HEK293 (cell line): ENCODE measurements around the gene RFNG.

Source experiments
- GLI2 ChIP-seq: fragments of 450-650 bp; formaldehyde crosslinking; IDR thresholded peaks from 2 replicates; pipeline ENCODE4; 2017; ENCODE audit warnings: missing biosample characterization, missing genetic modification characterization, low read depth, borderline replicate concordance
- HOXC10 ChIP-seq: sonication (generic); formaldehyde crosslinking; IDR thresholded peaks from 2 replicates; pipeline ENCODE4 v1.8.1; 2023; ENCODE audit warnings: mild to moderate bottlenecking, missing genetic modification reagents
- KLF8 ChIP-seq: fragments of 450-650 bp; formaldehyde crosslinking; IDR thresholded peaks from 2 replicates; pipeline ENCODE4 v1.5.1; 2016; ENCODE audit warnings: missing biosample characterization, missing genetic modification characterization
- SALL2 ChIP-seq: fragments of 450-650 bp; formaldehyde crosslinking; IDR thresholded peaks from 2 replicates; pipeline ENCODE4 v1.5.0; 2017; ENCODE audit warnings: missing biosample characterization, mild to moderate bottlenecking, missing genetic modification characterization, borderline replicate concordance
- SP7 ChIP-seq: fragments of 450-650 bp; formaldehyde crosslinking; IDR thresholded peaks from 2 replicates; pipeline ENCODE4 v1.5.1; 2016; ENCODE audit warnings: missing biosample characterization, missing genetic modification characterization
- ZFHX2 ChIP-seq: fragments of 450-650 bp; formaldehyde crosslinking; conservative IDR thresholded peaks from 2 replicates; pipeline ENCODE4 v1.5.1; 2016; ENCODE audit warnings: missing biosample characterization, missing genetic modification characterization
- ZFP69B ChIP-seq: fragments of 450-650 bp; formaldehyde crosslinking; IDR thresholded peaks from 2 replicates; pipeline ENCODE4 v1.5.1; 2016; ENCODE audit warnings: missing biosample characterization, missing genetic modification characterization
- ZNF146 ChIP-seq: fragments of 450-650 bp; formaldehyde crosslinking; IDR thresholded peaks from 2 replicates; pipeline ENCODE4 v1.5.1; 2016; ENCODE audit warnings: missing biosample characterization, missing genetic modification characterization
- ZNF169 ChIP-seq: fragments of 450-650 bp; formaldehyde crosslinking; IDR thresholded peaks from 2 replicates; pipeline ENCODE4 v1.5.1; 2016; ENCODE audit warnings: missing biosample characterization, missing genetic modification characterization
- ZNF174 ChIP-seq: fragments of 450-650 bp; formaldehyde crosslinking; IDR thresholded peaks from 2 replicates; pipeline ENCODE4 v1.5.0; 2017; ENCODE audit warnings: missing biosample characterization, mild to moderate bottlenecking, missing genetic modification characterization
- ZNF23 ChIP-seq: fragments of 450-650 bp; formaldehyde crosslinking; IDR thresholded peaks from 2 replicates; pipeline ENCODE4 v1.5.1; 2016; ENCODE audit warnings: missing biosample characterization, missing genetic modification characterization, borderline replicate concordance
- ZNF354C ChIP-seq: fragments of 450-650 bp; formaldehyde crosslinking; IDR thresholded peaks from 2 replicates; pipeline ENCODE4 v1.5.1; 2016; ENCODE audit warnings: missing biosample characterization, missing genetic modification characterization, low read depth, borderline replicate concordance
- ZNF37A ChIP-seq: fragments of 450-650 bp; IDR thresholded peaks from 2 replicates; pipeline ENCODE4 v1.5.1; 2018; ENCODE audit warnings: missing biosample characterization, missing genetic modification characterization
- ZNF530 ChIP-seq: fragments of 450-650 bp; formaldehyde crosslinking; IDR thresholded peaks from 2 replicates; pipeline ENCODE4 v1.5.1; 2016; ENCODE audit warnings: low read depth, missing biosample characterization, missing genetic modification characterization
- ZNF621 ChIP-seq: fragments of 450-650 bp; formaldehyde crosslinking; IDR thresholded peaks from 2 replicates; pipeline ENCODE4 v1.5.1; 2017; ENCODE audit warnings: missing biosample characterization, missing genetic modification characterization
- ZNF654 ChIP-seq: fragments of 450-650 bp; formaldehyde crosslinking; IDR thresholded peaks from 2 replicates; pipeline ENCODE4 v1.5.1; 2016; ENCODE audit warnings: low read depth, missing biosample characterization, missing genetic modification characterization
- TF ChIP-seq, protein P1 (sequence below): fragments of 450-650 bp; formaldehyde crosslinking; IDR thresholded peaks from 2 replicates; pipeline ENCODE4 v1.5.1; 2016; ENCODE audit warnings: missing biosample characterization, missing genetic modification characterization
- TF ChIP-seq, protein P2 (sequence below): fragments of 450-650 bp; formaldehyde crosslinking; IDR thresholded peaks from 2 replicates; pipeline ENCODE4 v1.5.1; 2016; ENCODE audit warnings: missing biosample characterization, missing genetic modification characterization
- TF ChIP-seq, protein P3 (sequence below): fragments of 450-650 bp; formaldehyde crosslinking; IDR thresholded peaks from 2 replicates; pipeline ENCODE4 v1.5.1; 2016; ENCODE audit warnings: missing biosample characterization, missing genetic modification characterization, low read depth
- TF ChIP-seq, protein P4 (sequence below): fragments of 450-650 bp; formaldehyde crosslinking; IDR thresholded peaks from 2 replicates; pipeline ENCODE4; 2016; ENCODE audit warnings: missing biosample characterization, missing genetic modification characterization
- TF ChIP-seq, protein P5 (sequence below): fragments of 450-650 bp; formaldehyde crosslinking; IDR thresholded peaks from 2 replicates; pipeline ENCODE4 v1.5.1; 2016; ENCODE audit warnings: missing biosample characterization, missing genetic modification characterization
- TF ChIP-seq, protein P6 (sequence below): fragments of 450-650 bp; formaldehyde crosslinking; IDR thresholded peaks from 2 replicates; pipeline ENCODE4 v1.5.1; 2016; ENCODE audit warnings: missing biosample characterization, missing genetic modification characterization
- TF ChIP-seq, protein P7 (sequence below): fragments of 450-650 bp; formaldehyde crosslinking; conservative IDR thresholded peaks from 2 replicates; pipeline ENCODE4 v1.5.1; 2016; ENCODE audit warnings: low read depth, missing biosample characterization, missing genetic modification characterization

The RFNG gene

DNA sequence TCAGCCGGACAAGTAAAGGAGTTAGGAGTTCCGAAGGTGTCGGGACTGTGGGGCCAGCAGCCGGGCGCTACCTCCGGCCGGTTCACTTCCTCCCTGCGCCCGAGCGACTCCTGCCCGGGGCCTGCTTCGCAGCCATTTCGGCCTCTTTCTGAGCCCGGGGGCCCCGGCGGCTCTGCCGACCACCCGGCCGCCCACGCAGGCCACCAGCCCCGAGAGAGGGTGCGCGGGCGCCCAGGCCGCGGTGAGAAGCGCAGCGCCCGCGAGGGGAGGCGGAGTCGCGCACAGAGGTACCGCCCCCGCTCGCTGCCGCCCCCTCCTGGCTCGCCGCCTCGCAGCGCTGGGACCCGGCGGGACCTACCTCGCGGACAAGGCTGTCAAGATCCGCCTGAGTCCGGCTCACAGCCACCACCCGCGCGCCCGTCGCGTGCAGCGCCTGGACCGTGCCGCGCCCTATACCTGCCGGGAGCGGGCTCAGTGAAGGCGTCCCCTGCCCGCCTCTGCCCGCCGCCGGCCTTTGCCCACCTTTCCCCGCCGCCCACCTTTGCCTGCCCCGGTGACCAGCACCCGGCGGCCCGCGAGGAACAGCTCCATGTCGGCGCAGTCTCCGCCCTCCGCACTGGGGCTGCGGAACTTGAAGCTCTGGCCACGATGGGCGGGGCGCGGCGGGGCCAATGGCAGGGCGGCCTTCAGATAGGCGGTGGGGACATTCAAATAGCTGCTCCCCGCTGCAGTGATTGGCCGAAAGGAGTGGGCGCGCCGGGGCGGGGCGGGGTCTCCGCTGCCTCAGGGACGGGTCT lies 14.3 kb downstream of the RFNG start, which contains the start of gene DCXR (continued):
- TF ChIP-seq, protein P1, sequence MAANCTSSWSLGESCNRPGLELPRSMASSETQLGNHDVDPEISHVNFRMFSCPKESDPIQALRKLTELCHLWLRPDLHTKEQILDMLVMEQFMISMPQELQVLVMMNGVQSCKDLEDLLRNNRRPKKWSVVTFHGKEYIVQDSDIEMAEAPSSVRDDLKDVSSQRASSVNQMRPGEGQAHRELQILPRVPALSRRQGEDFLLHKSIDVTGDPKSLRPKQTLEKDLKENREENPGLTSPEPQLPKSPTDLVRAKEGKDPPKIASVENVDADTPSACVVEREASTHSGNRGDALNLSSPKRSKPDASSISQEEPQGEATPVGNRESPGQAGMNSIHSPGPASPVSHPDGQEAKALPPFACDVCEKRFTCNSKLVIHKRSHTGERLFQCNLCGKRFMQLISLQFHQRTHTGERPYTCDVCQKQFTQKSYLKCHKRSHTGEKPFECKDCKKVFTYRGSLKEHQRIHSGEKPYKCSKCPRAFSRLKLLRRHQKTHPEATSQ (tag by site-specific recombination): peak; percentile 89; the same call in 1 of the 2 replicates
- TF ChIP-seq SP7 (tag by site-specific recombination) (peak; percentile 91), HOXC10 (CRISPR knock-in tag) (no peak), ZNF174 (tag by site-specific recombination) (no peak), SALL2 (tag by site-specific recombination) (no peak), ZNF654 (no peak), ZNF37A (tag by site-specific recombination) (no peak), ZNF354C (tag by site-specific recombination) (no peak), ZNF530 (no peak), ZNF146 (tag by site-specific recombination) (no peak; the same call in 1 of the 2 replicates), ZNF621 (tag by site-specific recombination) (no peak), ZFHX2 (peak; percentile 97), ZNF169 (0 out of 2 replicates have a peak, but pooled peaks have one; percentile 10), KLF8 (tag by site-specific recombination) (peak; percentile 94; the same call in 1 of the 2 replicates), ZFP69B (tag by site-specific recombination) (peak; percentile 78; the same call in 1 of the 2 replicates), GLI2 (tag by site-specific recombination) (no peak), ZNF23 (no peak)
- TF ChIP-seq, protein P2, sequence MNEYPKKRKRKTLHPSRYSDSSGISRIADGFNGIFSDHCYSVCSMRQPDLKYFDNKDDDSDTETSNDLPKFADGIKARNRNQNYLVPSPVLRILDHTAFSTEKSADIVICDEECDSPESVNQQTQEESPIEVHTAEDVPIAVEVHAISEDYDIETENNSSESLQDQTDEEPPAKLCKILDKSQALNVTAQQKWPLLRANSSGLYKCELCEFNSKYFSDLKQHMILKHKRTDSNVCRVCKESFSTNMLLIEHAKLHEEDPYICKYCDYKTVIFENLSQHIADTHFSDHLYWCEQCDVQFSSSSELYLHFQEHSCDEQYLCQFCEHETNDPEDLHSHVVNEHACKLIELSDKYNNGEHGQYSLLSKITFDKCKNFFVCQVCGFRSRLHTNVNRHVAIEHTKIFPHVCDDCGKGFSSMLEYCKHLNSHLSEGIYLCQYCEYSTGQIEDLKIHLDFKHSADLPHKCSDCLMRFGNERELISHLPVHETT (tag by site-specific recombination): no peak
- TF ChIP-seq, protein P3, sequence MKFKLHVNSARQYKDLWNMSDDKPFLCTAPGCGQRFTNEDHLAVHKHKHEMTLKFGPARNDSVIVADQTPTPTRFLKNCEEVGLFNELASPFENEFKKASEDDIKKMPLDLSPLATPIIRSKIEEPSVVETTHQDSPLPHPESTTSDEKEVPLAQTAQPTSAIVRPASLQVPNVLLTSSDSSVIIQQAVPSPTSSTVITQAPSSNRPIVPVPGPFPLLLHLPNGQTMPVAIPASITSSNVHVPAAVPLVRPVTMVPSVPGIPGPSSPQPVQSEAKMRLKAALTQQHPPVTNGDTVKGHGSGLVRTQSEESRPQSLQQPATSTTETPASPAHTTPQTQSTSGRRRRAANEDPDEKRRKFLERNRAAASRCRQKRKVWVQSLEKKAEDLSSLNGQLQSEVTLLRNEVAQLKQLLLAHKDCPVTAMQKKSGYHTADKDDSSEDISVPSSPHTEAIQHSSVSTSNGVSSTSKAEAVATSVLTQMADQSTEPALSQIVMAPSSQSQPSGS (tag by site-specific recombination): no peak
- TF ChIP-seq, protein P4, sequence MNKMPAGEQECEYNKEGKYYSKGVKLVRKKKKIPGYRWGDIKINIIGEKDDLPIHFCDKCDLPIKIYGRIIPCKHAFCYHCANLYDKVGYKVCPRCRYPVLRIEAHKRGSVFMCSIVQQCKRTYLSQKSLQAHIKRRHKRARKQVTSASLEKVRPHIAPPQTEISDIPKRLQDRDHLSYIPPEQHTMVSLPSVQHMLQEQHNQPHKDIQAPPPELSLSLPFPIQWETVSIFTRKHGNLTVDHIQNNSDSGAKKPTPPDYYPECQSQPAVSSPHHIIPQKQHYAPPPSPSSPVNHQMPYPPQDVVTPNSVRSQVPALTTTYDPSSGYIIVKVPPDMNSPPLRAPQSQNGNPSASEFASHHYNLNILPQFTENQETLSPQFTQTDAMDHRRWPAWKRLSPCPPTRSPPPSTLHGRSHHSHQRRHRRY (tag by site-specific recombination): no peak
- TF ChIP-seq, protein P5, sequence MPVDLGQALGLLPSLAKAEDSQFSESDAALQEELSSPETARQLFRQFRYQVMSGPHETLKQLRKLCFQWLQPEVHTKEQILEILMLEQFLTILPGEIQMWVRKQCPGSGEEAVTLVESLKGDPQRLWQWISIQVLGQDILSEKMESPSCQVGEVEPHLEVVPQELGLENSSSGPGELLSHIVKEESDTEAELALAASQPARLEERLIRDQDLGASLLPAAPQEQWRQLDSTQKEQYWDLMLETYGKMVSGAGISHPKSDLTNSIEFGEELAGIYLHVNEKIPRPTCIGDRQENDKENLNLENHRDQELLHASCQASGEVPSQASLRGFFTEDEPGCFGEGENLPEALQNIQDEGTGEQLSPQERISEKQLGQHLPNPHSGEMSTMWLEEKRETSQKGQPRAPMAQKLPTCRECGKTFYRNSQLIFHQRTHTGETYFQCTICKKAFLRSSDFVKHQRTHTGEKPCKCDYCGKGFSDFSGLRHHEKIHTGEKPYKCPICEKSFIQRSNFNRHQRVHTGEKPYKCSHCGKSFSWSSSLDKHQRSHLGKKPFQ (tag by site-specific recombination): no peak
- TF ChIP-seq, protein P6, sequence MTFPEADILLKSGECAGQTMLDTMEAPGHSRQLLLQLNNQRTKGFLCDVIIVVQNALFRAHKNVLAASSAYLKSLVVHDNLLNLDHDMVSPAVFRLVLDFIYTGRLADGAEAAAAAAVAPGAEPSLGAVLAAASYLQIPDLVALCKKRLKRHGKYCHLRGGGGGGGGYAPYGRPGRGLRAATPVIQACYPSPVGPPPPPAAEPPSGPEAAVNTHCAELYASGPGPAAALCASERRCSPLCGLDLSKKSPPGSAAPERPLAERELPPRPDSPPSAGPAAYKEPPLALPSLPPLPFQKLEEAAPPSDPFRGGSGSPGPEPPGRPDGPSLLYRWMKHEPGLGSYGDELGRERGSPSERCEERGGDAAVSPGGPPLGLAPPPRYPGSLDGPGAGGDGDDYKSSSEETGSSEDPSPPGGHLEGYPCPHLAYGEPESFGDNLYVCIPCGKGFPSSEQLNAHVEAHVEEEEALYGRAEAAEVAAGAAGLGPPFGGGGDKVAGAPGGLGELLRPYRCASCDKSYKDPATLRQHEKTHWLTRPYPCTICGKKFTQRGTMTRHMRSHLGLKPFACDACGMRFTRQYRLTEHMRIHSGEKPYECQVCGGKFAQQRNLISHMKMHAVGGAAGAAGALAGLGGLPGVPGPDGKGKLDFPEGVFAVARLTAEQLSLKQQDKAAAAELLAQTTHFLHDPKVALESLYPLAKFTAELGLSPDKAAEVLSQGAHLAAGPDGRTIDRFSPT (tag by site-specific recombination): peak; percentile 91
- TF ChIP-seq, protein P7, sequence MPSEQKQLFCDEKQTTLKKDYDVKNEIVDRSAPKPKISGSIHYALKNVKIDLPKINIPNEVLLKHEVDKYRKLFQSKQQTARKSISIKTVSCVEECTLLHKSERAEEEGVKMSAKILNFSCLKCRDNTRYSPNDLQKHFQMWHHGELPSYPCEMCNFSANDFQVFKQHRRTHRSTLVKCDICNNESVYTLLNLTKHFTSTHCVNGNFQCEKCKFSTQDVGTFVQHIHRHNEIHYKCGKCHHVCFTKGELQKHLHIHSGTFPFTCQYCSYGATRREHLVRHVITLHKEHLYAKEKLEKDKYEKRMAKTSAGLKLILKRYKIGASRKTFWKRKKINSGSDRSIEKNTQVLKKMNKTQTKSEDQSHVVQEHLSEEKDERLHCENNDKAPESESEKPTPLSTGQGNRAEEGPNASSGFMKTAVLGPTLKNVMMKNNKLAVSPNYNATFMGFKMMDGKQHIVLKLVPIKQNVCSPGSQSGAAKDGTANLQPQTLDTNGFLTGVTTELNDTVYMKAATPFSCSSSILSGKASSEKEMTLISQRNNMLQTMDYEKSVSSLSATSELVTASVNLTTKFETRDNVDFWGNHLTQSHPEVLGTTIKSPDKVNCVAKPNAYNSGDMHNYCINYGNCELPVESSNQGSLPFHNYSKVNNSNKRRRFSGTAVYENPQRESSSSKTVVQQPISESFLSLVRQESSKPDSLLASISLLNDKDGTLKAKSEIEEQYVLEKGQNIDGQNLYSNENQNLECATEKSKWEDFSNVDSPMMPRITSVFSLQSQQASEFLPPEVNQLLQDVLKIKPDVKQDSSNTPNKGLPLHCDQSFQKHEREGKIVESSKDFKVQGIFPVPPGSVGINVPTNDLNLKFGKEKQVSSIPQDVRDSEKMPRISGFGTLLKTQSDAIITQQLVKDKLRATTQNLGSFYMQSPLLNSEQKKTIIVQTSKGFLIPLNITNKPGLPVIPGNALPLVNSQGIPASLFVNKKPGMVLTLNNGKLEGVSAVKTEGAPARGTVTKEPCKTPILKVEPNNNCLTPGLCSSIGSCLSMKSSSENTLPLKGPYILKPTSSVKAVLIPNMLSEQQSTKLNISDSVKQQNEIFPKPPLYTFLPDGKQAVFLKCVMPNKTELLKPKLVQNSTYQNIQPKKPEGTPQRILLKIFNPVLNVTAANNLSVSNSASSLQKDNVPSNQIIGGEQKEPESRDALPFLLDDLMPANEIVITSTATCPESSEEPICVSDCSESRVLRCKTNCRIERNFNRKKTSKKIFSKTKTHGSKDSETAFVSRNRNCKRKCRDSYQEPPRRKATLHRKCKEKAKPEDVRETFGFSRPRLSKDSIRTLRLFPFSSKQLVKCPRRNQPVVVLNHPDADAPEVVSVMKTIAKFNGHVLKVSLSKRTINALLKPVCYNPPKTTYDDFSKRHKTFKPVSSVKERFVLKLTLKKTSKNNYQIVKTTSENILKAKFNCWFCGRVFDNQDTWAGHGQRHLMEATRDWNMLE (tag by site-specific recombination): no peak
